Erythroblast (primary cell): ENCODE results near the gene SYNE2.

ENCODE experiments used
- GATA1 ChIP-seq: IDR thresholded peaks from 2 replicates; pipeline ENCODE4 v1.6.1; 2011; ENCODE audit warnings: low read depth, mild to moderate bottlenecking, control low read depth, low read length, moderate library complexity
- POLR2A ChIP-seq: IDR thresholded peaks from 2 replicates; pipeline ENCODE4 v1.6.1; 2011; ENCODE audit warnings: mild to moderate bottlenecking, low read length

DNA sequence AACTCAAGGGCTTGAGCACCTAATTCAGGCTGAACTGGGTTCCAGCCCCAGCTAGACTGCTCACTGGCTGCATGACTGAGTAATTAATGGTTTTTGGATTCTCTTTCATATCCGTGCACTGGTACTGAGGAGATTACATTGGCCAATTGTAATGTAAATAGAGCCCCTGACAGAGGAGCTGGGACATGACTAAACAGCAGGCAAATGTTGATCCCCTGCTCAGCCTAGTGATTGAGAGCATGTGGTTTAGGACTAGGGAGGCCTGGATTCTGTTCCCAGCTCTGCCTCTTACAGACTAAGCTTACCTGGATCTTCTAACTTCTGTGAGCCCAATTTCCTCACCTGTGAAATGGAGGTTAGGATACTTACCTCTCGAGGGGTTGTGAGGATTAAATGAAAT, 237.1 kb downstream of the SYNE2 start:
- TF ChIP-seq POLR2A, result no peak
- TF ChIP-seq GATA1, result no peak
